Caco-2 (cell line): ENCODE data around the gene FCRLB. TPM values are rescaled to one million over a fixed set of nuclear protein-coding genes. Genes with fewer than 3 reads are reported as not detected.

Source experiments
- BruUV-seq: library from RNA; stranded (reverse); fragments of 400-500 nt; replicated peaks from 2 replicates; lab custom pipeline; 2021; lab: Mats Ljungman, UMichigan
- CTCF ChIA-PET: fragments of 300-600 bp; sonication (Branson Sonifier 250); formaldehyde crosslinking; loops from one replicate; lab custom pipeline; 2022; ENCODE audit warnings: antibody characterized with exemption; lab: Charles Lee
- POLR2A ChIA-PET: fragments of 300-600 bp; sonication (Branson Sonifier 250); formaldehyde crosslinking; loops from one replicate; lab custom pipeline; 2022; ENCODE audit warnings: antibody characterized with exemption; lab: Charles Lee
- DNase-seq, 2 experiments: peaks; one replicate each; pipeline versions ENCODE4 v3.0.0 to v3.0.0-alpha.2; 2020 to 2022
- H3K27me3 ChIP-seq: replicated peaks from 2 replicates; pipeline ENCODE4 v1.6.0; 2011; ENCODE audit warnings: low read length; ENCODE audit not compliant: control insufficient read depth, insufficient read depth
- H3K36me3 ChIP-seq: 2 replicates; pipeline ENCODE4 v1.5.1; 2011; ENCODE audit warnings: low read length; ENCODE audit not compliant: control insufficient read depth, insufficient read depth
- H3K4me1 ChIP-seq: fragments of 250-450 bp; sonication (Bioruptor Pico); 2 replicates; pipeline ENCODE4 v1.5.1; 2020; ENCODE audit warnings: mild to moderate bottlenecking
- H3K4me3 ChIP-seq: 2 replicates; pipeline ENCODE4 v1.5.1; 2011; ENCODE audit warnings: low read depth, mild to moderate bottlenecking, control low read depth, low read length
- H3K9me3 ChIP-seq: fragments of 250-450 bp; sonication (Bioruptor Pico); 2 replicates; pipeline ENCODE4 v1.5.1; 2020; ENCODE audit warnings: mild to moderate bottlenecking, moderate library complexity
- H3K27ac Mint-ChIP-seq: one replicate; pipeline ENCODE4 v1.8.0; 2022; ENCODE audit warnings: mixed read lengths; ENCODE audit not compliant: unreplicated experiment
- H3K27me3 Mint-ChIP-seq: one replicate; pipeline ENCODE4 v1.8.0; 2022; ENCODE audit warnings: mixed read lengths; ENCODE audit not compliant: insufficient read depth, unreplicated experiment
- H3K36me3 Mint-ChIP-seq: one replicate; pipeline ENCODE4 v1.8.0; 2022; ENCODE audit warnings: mild to moderate bottlenecking, mixed read lengths; ENCODE audit not compliant: insufficient read depth, unreplicated experiment
- H3K4me1 Mint-ChIP-seq: one replicate; pipeline ENCODE4 v1.8.0; 2022; ENCODE audit warnings: low read depth, mixed read lengths; ENCODE audit not compliant: unreplicated experiment
- H3K4me3 Mint-ChIP-seq: one replicate; pipeline ENCODE4 v1.8.0; 2022; ENCODE audit warnings: mild to moderate bottlenecking, moderate library complexity, mixed read lengths; ENCODE audit not compliant: unreplicated experiment
- H3K9me3 Mint-ChIP-seq: one replicate; pipeline ENCODE4 v1.8.0; 2022; ENCODE audit warnings: mixed read lengths; ENCODE audit not compliant: unreplicated experiment
- CTCF ChIP-seq, 2 experiments: fragments of 200-600 bp in 1 of 2; IDR thresholded peaks; 1 replicate in 1 of 2; 2 replicates in 1 of 2; pipeline versions ENCODE4 v1.5.1 to v1.8.0; 2011 to 2022; ENCODE audit warnings: antibody characterized with exemption in 1 of 2, control low read depth in 1 of 2, inconsistent platforms in 1 of 2, low read depth in 1 of 2, low read length in 1 of 2, mild to moderate bottlenecking in 1 of 2, moderate library complexity in 1 of 2; ENCODE audit not compliant: insufficient read depth in 1 of 2, severe bottlenecking in 1 of 2, unreplicated experiment in 1 of 2
- intact Hi-C: fragments of 100-400 bp; cut with micrococcal nuclease; formaldehyde crosslinking; loops from one replicate; pipeline ENCODE4 v1.10.0; 2022; ENCODE audit not compliant: unreplicated experiment
- total RNA-seq: library from RNA; stranded (reverse); gene quantifications from 2 replicates; pipeline ENCODE4 v1.2.3, GENCODE V29; 2022

Gene FCRLB
- total RNA-seq, 1 experiment from 2014 or later: 0.29 TPM

GRCh38 chr1:161770250-161770649, 48.9 kb downstream of the FCRLB start:
- no peak overlapping the region for H3K4me3 Mint-ChIP-seq
- no TSS peak for BruUV-seq

GRCh38 chr1:161771161-161771560, 49.8 kb downstream of the FCRLB start:
- H3K36me3 ChIP-seq: no peaks in the 10 kb centered on the region

More at GRCh38 chr1:161770250-161770649, 48.9 kb downstream of the FCRLB start:
- H3K9me3 ChIP-seq: no peaks in the 10 kb centered on the region
- no peaks in the 10 kb centered on the region for H3K4me1 Mint-ChIP-seq
- H3K27ac Mint-ChIP-seq: no peak overlapping the region
- no peaks in the 10 kb centered on the region for H3K9me3 Mint-ChIP-seq
- H3K36me3 ChIP-seq: no peaks in the 10 kb centered on the region
- H3K27me3 ChIP-seq: no peaks in the 10 kb centered on the region
- ChIA-PET CTCF (no interaction called here), POLR2A (no interaction called here)
- peaks cover 2% of the 10 kb centered on the region for H3K36me3 Mint-ChIP-seq
- no peak overlapping the region for H3K4me3 ChIP-seq
- no peak for DNase-seq
- TF ChIP-seq CTCF (IDR thresholded peaks at IDR 0.05; ENCODE audit: insufficient read depth in 1 of 2, low read depth in 1 of 2, low read length in 1 of 2, severe bottlenecking in 1 of 2, unreplicated experiment in 1 of 2): no peak
- H3K27me3 Mint-ChIP-seq: no peaks in the 10 kb centered on the region
- intact Hi-C loops: no loop called here
- H3K4me1 ChIP-seq: no peaks in the 10 kb centered on the region

GRCh38 chr1:161771973-161772372, 50.6 kb downstream of the FCRLB start:
- BruUV-seq: no TSS peak
- Histone ChIP-seq H3K9me3 (no peaks in the 10 kb centered on the region), H3K36me3 (no peaks in the 10 kb centered on the region), H3K4me3 (no peak overlapping the region), H3K4me1 (no peaks in the 10 kb centered on the region), H3K27me3 (no peaks in the 10 kb centered on the region)
- TF ChIP-seq CTCF (IDR thresholded peaks at IDR 0.05; ENCODE audit: insufficient read depth in 1 of 2, low read depth in 1 of 2, low read length in 1 of 2, severe bottlenecking in 1 of 2, unreplicated experiment in 1 of 2): no peak
- DNase-seq: no peak
- POLR2A ChIA-PET: no interaction called here
- Mint-ChIP-seq H3K27me3 (no peaks in the 10 kb centered on the region), H3K9me3 (no peaks in the 10 kb centered on the region), H3K4me1 (no peaks in the 10 kb centered on the region), H3K36me3 (no peaks in the 10 kb centered on the region), H3K4me3 (no peak overlapping the region), H3K27ac (no peak overlapping the region)
- CTCF ChIA-PET: interaction anchor here (1.1 kb wide), 1 partner anchor 265 kb away, joined by 3 read pairs; no protein-coding TSS in a partner anchor
- intact Hi-C loops: no loop called here

More at GRCh38 chr1:161771161-161771560, 49.8 kb downstream of the FCRLB start:
- BruUV-seq: no TSS peak
- no peaks in the 10 kb centered on the region for H3K9me3 ChIP-seq
- no peaks in the 10 kb centered on the region for H3K27me3 Mint-ChIP-seq
- H3K4me1 ChIP-seq: no peaks in the 10 kb centered on the region
- no peaks in the 10 kb centered on the region for H3K9me3 Mint-ChIP-seq
- no peak for DNase-seq
- H3K4me3 Mint-ChIP-seq: no peak overlapping the region
- no peak overlapping the region for H3K4me3 ChIP-seq
- no peaks in the 10 kb centered on the region for H3K36me3 Mint-ChIP-seq
- ChIA-PET CTCF (no interaction called here), POLR2A (no interaction called here)
- H3K27me3 ChIP-seq: no peaks in the 10 kb centered on the region
- no peak for TF ChIP-seq CTCF (IDR thresholded peaks at IDR 0.05; ENCODE audit: insufficient read depth in 1 of 2, low read depth in 1 of 2, low read length in 1 of 2, severe bottlenecking in 1 of 2, unreplicated experiment in 1 of 2)
- intact Hi-C loops: no loop called here
- H3K27ac Mint-ChIP-seq: no peak overlapping the region
- no peaks in the 10 kb centered on the region for H3K4me1 Mint-ChIP-seq
